ENCODE data around the gene ZNF717.
"Not testable (repeated sequence)": the region's sequence is repeated elsewhere in the genome, so short reads cannot be mapped to it uniquely, and the experiment has no call there.

Gene ZNF717

GRCh38 chr3:75785081-75785755 lies at the start of gene ZNF717:
Gene ZNF717 (minus strand): TSS chr3:75785549. CDS start chr3:75783362, 2,187 bp downstream.
- peak; percentile 92 to 93 for DNase-seq (ENCODE audit: low read depth in 2 of 2)

GRCh38 chr3:75831076-75831475 lies 45.7 kb upstream of the ZNF717 start:
- DNase-seq (ENCODE audit: low read depth in 2 of 2) = not testable (repeated sequence)

GRCh38 chr3:75818019-75818418 lies 32.7 kb upstream of the ZNF717 start:
- DNase-seq (ENCODE audit: low read depth in 2 of 2) = not testable (repeated sequence)

- DNase-seq (ENCODE audit: low read depth in 2 of 2) = not testable (repeated sequence)
These were observed 31.2 kb upstream of the ZNF717 start for GRCh38 chr3:75816287-75817180.

GRCh38 chr3:75814797-75815196 lies 29.4 kb upstream of the ZNF717 start:
- no peak for DNase-seq (ENCODE audit: low read depth in 2 of 2)

- no peak for DNase-seq (ENCODE audit: low read depth in 2 of 2)
These were observed 2.8 kb downstream of the ZNF717 start for GRCh38 chr3:75782506-75782905.

- DNase-seq (ENCODE audit: low read depth in 2 of 2) = no peak
These were observed 4.1 kb downstream of the ZNF717 start for GRCh38 chr3:75781079-75781745.

- not testable (repeated sequence) for DNase-seq (ENCODE audit: low read depth in 2 of 2)
These were observed 7.6 kb downstream of the ZNF717 start for GRCh38 chr3:75777742-75778141.

GRCh38 chr3:75771631-75772030 lies 13.7 kb downstream of the ZNF717 start:
- not testable (repeated sequence) for DNase-seq (ENCODE audit: low read depth in 2 of 2)

- DNase-seq (ENCODE audit: low read depth in 2 of 2) = no peak
These were observed 16.9 kb downstream of the ZNF717 start for GRCh38 chr3:75768303-75769017.

GRCh38 chr3:75737831-75738493 lies 47.4 kb downstream of the ZNF717 start:
- DNase-seq (ENCODE audit: low read depth in 2 of 2) = no peak

- DNase-seq (ENCODE audit: low read depth in 2 of 2) = no peak
These were observed 57.4 kb downstream of the ZNF717 start for GRCh38 chr3:75727985-75728384.

GRCh38 chr3:75692061-75692460 lies 93.3 kb downstream of the ZNF717 start:
- no peak for DNase-seq (ENCODE audit: low read depth in 2 of 2)

- DNase-seq (ENCODE audit: low read depth in 2 of 2) = no peak
These were observed 98.0 kb downstream of the ZNF717 start for GRCh38 chr3:75687323-75687722.

All from stimulated activated CD4-positive, alpha-beta T cell treated with anti-CD3 and anti-CD28 coated beads, Interleukin-1b, Interleukin-23, amount 100 ng/mL, for 4 hours (primary cell).